Central memory CD4-positive, alpha-beta T cell (primary cell): Measurements from ENCODE around the gene GEMIN4.
"Not testable (repeated sequence)": the region's sequence is repeated elsewhere in the genome, so short reads cannot be mapped to it uniquely, and the experiment has no call there.

Experiments
- DNase-seq: peaks from one replicate; pipeline ENCODE4 v3.0.0; 2022

GEMIN4 gene

DNA sequence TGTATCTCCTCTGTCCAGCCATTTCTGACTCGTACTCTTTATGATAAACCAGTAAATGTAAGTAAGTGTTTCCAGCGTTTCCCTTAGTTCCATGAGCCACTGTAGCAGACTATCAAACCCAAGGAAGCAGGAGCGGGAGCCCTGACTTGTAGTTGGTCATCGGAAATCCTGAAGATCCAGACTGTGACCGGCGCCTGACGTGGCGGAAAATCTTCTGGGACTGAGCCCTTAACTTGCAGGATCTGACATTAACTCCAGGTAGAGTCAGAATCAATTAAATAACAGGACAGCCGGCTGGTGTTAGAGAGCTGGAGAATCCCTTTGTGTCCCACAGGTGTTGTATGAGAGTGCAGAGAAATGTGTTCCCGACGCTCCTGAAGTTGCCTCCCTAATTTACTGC lies 26.0 kb upstream of the GEMIN4 start:
- no peak for DNase-seq

DNA sequence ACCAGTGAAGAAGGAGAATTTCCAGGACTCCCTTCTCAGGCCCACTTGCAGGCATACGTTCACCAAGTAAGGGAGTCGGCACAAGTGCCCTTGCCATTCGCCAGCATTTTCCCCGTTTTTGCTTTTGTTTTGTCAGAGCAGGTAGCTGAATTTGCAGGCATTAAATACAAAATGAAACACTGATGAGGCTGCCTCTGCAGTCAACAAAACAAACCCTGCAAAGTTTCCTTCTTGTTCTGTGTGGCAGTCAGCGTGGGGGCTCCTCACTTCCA lies 22.2 kb upstream of the GEMIN4 start:
- DNase-seq = no peak

DNA sequence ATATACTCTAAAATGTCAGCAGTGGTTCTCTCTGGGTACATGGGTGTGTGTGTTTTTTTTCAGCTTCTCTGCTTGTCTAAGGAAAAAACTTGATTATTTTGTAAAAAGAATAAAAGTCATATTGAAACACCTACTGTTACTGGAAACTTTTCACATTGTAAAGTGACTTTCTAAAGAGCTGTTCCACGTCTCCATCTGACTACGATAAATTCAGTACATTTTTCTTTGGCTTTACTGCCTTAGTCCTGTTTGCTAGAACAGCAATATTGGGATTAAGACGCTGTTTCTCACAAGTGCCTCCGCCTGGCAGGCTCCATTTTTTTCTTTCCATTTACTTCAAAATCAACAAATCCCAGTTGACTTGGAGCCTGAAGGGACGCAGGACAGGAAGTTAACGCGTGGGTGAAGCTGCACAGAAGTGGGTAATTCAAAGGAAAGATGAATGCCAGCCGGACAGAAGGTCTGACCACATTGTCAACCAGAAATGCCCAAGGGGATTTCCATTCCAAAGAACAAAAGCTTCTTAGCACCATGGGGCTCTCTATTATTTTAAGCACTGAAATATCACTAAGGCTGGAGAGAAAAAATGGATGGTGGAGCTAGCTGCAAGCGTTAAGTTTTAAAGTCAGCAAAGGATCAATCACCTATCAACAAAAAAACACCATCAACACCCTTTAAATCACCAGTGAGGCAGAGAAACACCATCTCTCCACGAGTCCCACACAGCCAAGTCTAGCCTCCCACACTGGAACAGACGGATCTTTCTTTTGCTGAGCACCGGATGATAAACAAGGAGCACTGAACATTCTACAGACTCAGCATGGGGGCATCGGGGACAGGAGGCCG lies 21.6 kb upstream of the GEMIN4 start:
- no peak for DNase-seq

DNA sequence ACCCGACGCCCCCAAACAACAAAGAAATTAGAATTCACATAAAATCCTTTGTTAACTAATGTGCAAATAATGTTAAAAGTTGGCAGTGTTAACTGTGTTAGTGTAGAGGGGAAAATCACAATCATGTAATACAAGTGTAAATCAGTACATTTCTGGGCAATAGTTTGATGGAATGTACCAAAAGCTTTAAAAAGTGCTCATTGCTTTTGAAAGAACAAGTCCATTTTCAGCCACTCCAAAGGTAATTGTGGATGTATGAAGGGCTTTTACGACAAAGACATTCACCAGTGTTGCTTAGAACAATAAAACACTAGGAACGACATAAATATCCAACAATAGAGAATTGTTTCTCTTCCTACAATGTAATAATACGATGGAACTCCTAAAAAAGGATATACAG lies 21.0 kb upstream of the GEMIN4 start:
- no peak for DNase-seq

DNA sequence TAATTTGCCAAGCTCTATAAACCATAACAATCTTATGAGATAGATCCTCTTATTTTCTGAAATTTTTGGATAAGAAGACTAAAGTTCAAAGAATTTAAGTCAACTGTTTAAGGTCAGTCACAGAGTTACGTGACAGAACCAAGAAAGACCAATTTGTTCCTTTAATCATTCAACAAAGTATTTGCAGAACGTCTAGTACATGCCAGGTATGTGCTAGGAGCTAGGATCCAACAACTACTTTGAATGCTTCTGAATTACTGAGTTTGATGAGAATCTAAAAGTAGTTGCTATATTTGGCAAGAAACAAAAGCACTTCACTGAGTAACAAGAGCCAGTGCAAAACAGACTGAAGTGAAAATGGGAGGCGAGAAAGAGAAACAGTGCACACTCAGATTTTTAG lies 15.0 kb upstream of the GEMIN4 start:
- DNase-seq = no peak

DNA sequence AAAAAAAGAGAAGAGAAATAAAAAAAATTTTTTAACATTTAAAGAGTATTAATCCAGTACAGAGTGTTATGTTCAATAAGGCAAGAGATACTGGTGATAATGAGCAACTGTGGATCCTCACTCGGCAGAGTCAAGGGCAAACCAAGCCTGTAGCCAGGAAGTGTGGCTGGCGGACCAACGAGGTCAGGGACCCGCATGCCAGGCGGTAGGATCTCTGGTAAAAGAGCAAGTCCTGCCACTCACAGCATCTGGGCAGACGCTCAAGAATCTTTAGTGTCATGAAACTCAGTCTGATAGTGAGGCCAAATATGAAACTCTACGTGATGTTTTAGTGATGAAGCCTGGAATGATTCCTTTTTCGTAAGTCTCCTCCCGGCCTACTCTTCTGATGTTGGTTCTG lies 8.3 kb upstream of the GEMIN4 start:
- DNase-seq = no peak

DNA sequence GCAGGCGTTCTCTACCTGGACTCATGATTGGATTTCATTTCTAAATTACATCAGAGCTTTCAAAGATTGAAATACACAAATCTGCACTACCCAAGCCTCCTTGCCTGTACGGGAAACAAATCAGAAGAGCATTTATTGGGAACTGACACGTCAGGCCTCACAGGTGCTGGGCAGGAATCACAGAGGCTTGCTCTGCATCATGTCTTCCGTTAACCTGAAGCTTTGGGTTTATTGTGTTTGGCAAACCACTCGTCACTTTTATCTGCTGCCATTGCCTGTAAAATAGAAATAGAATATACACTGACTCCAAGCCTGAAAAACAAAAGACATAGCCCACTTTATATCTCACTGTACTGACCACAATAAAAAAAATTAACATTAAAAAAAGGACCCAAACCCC lies 7.9 kb upstream of the GEMIN4 start:
- no peak for DNase-seq

DNA sequence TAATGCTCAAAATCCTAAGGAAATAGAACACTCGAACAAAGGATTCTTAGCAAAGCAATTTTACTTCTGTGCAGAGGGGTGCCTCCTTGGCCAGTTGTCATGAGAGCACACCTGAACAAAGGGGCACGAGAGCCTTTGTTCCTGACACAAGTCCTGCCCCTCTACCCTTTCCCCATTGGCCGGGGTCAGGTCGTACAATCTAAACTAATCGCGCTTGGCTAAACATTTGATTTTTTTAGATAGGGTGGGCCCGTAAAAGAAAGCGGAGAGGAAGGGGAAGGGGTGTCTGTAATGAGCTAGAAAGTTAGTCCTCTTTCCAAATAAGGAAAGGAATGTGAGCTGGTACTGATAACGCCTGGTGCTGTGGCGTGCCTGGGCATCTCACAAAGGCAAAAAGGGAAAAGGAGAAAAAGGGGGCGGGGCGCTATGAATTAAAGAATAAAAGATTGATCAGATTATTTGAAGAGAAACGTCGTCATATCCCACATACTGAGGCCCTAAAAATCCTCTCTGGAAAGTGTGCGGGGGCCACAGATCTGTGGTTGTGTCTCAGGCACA lies 4.0 kb upstream of the GEMIN4 start:
- DNase-seq = not testable (repeated sequence)

DNA sequence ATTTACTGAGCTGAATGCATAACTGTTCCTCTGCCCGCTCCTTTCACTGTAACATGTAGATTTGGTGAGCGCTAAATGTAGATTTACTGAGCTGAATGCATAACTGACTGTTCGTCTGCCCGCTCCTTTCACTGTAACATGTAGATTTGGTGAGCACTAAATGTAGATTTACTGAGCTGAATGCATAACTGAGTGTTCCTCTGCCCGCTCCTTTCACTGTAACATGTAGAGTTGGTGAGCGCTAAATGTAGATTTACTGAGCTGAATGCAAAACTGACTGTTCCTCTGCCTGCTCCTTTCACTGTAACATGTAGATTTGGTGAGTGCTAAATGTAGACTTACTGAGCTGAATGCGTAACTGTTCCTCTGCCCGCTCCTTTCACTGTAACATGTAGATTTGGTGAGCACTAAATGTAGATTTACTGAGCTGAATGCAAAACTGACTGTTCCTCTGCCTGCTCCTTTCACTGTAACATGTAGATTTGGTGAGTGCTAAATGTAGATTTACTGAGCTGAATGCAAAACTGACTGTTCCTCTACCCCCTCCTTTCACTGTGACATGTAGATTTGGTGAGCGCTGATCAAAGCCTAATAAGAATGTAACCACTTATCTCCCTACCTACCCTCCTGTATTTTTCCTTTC lies 3.4 kb upstream of the GEMIN4 start:
- DNase-seq = not testable (repeated sequence)

DNA sequence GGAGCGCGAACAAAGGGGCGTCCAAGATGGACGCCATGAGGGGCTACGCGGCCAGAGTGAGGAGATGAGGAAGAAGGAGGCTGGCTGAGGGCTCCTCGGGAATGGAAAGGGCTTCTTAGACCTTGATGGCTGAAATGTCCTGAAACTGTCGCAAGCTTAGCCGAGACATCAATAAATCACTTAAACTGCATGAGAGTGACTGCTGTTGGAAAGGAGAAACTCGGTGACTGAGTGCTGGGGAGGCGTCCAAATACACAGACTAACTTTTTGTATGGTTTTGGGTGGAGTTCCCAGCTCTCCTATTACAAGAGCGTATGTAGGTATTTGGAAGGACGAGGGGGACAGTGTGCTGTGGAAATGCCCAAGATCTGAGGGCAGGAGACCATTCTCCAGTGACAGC lies 1.4 kb upstream of the GEMIN4 start:
- no peak for DNase-seq

DNA sequence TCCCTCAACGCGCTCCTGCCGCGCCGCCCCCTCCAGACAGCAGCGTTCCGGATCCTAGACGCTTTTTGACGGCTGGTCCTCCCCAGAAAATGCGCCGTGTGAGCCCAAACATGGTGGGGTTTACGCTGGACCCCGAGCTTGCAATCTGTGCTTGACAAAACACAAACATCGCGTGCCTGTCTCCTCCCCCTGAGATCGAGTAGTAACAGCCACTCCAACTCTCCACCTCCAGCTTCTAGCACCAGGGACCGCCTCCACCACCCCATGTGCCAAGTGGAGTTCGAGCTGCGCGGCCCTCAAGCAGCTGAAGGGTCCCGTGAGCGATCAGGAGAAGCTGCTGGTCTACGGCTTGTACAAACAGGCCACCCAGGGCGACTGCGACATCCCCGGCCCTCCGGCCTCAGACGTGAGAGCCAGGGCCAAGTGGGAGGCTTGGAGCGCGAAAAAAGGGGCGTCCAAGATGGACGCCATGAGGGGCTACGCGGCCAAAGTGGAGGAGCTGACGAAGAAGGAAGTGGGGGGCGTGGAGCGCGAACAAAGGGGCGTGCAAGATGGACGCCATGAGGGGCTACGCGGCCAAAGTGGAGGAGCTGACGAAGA lies 656 bp upstream of the GEMIN4 start:
- no peak for DNase-seq

DNA sequence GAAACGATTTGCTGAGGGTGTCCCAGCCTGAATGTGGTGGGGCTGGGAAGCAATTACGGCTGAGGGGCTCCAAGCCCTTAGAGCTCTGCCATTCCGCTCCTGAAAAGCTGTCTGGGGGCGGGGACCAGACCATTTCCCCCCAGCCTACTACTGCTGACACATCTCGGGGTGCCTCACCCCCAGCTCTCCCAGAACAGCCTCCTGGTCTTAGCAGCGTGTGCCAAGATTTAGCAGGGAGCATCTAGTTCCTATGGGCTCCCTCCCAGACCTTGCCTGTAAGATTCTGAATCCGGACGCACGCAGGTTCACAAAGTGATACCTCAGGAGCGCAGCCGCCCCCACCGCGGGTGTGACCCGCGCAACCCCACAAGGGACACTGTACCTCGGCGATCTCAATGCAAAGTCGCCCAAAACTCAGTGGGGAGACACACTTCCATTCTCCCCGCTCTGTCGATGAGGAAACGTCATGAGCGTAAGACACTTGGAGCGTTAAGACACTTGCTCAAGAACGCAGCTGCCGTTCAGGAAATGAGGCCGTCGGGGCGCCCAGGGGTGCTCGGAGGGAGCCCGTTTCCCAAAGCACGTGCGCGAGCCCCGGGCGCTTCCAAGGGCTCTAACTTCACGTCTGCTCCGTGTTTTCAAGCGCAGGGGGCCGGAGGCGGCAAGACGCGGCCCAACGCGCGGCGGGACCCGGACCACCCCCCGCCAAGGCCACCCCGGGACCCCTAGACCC lies 629 bp downstream of the GEMIN4 start:
- DNase-seq = peak; percentile 55

DNA sequence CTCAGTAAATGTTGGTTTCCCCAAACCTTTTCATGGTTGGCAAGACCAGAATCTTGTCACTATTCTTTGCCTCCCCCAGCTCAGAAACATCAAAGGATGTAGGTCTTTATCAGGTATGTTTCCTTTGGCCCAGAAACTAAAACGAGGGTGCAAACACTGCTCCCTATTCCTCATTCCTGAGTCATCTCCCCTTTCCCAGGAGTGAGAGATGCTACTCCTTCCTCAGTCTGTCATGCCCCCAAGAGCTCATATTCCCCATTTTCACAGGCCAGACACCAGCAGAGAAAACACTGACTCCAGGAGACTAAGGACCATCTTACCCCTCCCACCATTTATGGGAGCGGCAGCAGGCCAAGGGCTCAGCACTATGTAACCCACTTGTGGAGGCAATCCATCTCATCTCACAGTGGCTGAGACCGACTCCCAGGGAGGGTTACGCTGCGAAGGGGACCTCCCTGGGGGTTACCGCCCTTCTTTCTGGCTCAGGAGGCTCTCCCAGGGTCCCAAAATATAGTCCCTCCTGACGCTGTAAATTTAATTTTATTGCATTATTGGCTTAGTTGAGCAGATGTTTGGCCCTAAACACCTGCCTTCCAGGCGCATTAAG lies 1.5 kb downstream of the GEMIN4 start:
- DNase-seq = no peak

DNA sequence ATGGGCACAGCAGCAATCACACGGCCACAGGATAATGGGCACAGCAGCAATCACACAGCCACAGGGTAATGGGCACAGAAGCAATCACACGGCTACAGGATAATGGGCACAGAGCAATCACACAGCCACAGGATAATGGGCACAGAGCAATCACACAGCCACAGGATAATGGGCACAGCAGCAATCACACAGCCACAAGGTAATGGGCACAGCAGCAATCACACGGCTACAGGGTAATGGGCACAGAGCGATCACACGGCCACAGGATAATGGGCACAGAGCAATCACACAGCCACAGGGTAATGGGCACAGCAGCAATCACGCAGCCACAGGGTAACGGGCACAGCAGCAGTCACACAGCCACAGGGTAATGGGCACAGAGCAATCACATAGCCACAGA lies 2.7 kb downstream of the GEMIN4 start:
- DNase-seq = not testable (repeated sequence)

DNA sequence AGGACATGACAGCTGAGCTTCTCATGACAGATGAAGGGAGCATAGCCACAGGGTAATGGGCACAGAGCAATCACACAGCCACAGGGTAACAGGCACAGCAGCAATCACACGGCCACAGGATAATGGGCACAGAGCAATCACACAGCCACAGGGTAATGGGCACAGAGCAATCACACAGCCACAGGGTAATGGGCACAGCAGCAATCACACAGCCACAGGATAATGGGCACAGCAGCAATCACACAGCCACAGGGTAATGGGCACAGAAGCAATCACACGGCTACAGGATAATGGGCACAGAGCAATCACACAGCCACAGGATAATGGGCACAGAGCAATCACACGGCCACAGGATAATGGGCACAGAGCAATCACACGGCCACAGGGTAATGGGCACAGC lies 3.5 kb downstream of the GEMIN4 start:
- not testable (repeated sequence) for DNase-seq

DNA sequence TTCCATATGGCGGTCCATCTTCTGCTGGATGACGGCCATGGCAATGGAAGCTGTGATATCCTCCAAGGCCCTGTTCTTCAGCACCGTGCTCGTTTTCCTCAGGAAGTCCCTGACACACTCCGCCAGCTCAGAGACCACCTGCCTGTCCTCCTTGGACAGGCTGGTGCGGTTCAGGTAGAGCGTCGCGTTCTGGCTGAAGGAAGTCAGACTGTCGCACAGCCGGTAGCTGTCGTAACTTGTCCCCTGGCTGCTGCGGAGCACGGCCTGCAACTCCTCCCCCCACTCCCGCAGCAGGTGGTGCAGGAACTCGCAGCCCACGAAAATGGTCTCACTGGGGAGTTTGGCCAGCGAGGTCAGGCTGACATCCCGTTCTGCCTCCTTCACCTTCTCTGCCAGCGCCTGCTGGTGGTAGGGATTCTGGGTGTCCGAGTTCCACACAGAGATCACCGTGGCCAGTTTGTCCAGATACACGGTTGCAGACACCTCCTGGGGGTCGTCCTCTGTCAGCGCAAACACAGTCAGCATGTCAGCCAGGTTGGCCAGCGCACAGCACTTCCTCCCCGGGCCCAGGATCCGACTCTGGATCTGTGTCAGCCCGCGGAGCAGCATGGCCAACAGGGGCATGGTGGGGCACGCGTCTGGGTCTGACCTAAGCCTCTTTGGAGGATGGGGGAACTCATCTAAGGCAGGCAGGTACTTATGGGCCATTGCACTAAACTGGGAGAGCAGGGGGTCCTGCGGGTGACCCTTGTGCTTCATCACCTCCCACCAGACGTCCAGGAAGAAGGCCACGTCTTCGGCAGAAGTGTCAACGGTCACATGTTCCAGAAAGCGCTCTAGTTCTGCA lies 5.1 kb downstream of the GEMIN4 start:
- DNase-seq = no peak

DNA sequence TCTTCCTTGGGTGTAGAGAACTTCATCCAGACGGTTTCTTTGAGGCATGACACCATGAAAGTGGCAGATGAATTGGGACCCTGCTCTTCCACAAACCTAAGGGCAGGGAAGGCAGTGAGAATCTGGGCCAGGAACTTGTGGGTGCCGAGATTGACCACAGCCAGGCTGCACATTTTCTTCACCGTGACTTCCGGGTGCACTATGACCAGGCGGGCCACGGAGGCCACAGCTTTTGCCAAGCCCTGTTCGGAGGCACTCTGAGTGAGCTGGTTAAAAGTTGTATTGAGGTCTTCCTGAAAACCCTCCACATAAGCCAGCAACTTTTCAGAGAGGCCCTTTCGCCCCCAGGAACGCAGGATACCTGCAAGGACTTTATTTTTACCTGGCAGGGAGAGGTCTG lies 5.9 kb downstream of the GEMIN4 start:
- DNase-seq = no peak

DNA sequence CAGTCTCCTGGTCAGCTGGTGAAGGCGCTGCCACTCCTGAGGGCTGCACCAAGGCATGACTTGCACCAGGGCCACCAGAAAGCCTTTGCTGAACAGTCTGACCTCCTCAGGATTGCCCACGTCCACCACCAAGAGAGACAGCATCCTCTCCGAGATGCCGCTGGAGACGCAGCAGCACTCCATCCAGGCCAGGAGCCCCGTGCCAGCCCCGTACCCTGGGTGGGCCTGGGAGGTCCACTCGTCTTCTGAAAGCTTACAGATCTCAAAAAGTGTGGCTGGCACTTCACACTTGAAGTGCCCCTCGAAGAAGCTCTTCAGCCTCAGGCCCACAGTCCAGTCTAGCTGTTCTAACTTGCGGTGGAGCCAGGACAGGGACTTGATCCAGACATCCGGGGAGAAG lies 6.7 kb downstream of the GEMIN4 start:
- no peak for DNase-seq

DNA sequence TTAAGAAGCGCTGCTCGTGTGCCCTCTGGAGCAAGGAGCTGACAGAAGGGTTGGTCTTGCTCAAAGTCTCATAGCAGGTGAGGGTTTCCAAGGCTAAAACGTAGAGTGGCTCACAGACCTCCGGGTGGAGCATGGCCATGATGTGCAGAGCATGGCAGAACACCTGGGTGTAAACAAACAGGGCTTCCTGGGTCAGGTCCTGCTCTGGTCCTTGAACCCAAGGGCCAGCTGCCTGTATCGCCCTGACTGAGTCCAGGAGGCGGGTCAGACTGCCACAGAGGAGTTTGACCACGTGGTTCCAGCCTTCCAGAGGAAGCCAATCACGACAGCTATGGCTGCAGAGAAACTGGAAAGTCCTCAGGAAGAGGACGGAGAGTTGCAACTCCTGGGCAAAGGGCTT lies 7.1 kb downstream of the GEMIN4 start:
- DNase-seq = no peak

DNA sequence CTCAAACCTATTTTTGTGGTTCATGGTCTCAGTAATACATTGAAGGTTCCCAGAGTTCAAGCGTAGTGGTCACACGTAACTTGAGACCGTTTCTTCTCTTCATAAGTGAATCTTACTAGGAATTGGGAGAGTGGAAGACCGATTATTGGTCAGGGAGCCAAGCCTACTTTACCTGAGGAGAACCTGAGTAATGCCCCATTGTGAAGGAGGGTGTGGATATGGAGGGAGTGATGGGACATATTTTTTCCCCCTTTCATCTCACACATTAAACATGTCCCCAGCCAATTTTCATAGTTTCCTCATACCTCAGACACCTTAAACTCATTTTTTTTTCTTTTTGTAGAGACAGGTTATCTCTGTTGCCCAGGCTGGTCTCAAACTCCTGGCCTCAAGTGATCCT lies 8.9 kb downstream of the GEMIN4 start:
- DNase-seq = no peak

DNA sequence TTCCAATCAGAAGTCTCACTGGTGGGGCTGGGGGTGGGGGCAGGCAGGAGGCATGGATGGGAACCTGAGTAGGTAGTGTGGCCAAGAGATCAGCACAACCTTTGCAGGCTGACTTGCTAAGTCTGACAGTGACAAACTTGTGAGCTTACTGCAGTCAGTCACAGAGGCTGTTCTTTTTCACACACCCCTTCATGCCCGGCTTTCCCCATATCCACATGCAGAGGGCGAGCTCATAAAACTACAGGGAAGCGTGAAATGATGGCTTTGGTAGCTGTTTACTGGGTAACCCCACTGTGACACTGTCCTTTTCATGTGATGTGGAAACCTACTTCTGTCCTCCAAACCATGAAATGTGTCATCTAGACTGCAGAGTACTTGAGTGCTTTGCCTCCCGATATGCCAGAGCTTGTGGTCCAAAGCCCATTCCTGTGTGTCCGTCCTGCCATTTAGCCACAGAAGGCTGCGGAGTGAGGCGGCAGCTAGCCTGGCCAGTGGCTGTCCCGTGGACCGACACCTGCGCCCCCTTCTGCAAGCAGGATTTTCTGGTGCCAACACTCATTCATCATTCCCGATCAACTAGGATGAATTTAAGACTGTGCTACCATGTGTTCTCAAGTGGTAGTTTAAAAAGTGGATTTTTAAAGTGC lies 9.8 kb downstream of the GEMIN4 start:
- DNase-seq = no peak
